Mucosa of descending colon (tissue), 3 donors: ENCODE data around the gene ADAM21. TPM values are rescaled to one million over a fixed set of nuclear protein-coding genes. Genes with fewer than 3 reads are reported as not detected.
"Not testable (repeated sequence)": the region's sequence is repeated elsewhere in the genome, so short reads cannot be mapped to it uniquely, and the experiment has no call there.

Source experiments
- ATAC-seq: fragments of 200-7000 bp; cut with Tn5 transposase; one replicate; pipeline ENCODE4 v1.9.1; 2020; ENCODE audit warnings: mild to moderate bottlenecking, moderate library complexity
- DNase-seq, 3 donors: peaks; one replicate each; pipeline ENCODE4 v3.0.0-alpha.2; 2020
- H3K36me3 ChIP-seq: fragments of 200-600 bp; one replicate; pipeline ENCODE4 v1.8.0; 2021; ENCODE audit warnings: low read depth, mild to moderate bottlenecking
- H3K4me1 ChIP-seq: fragments of 200-600 bp; one replicate; pipeline ENCODE4 v1.8.0; 2021; ENCODE audit warnings: low read depth, mild to moderate bottlenecking
- H3K4me3 ChIP-seq: fragments of 200-600 bp; one replicate; pipeline ENCODE4 v1.8.0; 2021; ENCODE audit warnings: mild to moderate bottlenecking
- H3K9me3 ChIP-seq: fragments of 200-600 bp; one replicate; pipeline ENCODE4 v1.8.0; 2021; ENCODE audit warnings: mild to moderate bottlenecking
- CTCF ChIP-seq: fragments of 200-600 bp; IDR thresholded peaks from one replicate; pipeline ENCODE4 v1.8.0; 2022; ENCODE audit warnings: antibody characterized with exemption, mild to moderate bottlenecking
- intact Hi-C, 2 donors: fragments of 100-400 bp; cut with DNase I in 1 of 2; cut with micrococcal nuclease in 1 of 2; formaldehyde crosslinking; loops; one replicate each; pipeline versions ENCODE4 v1.11.0 to v1.11.1; 2022; cut with DNase I, micrococcal nuclease
- total RNA-seq, 3 donors: library from RNA; stranded (reverse); fragmentation: NEBNext Ultra II Directional in 2 of 3; extraction: Animal tissue kit (Norgen Biotek cat#: 25700) in 2 of 3; gene quantifications; one replicate each; pipeline versions ENCODE4 v1.2.1 to v1.2.4, GENCODE V29; 2021 to 2023
- donor health status: DM: no; HTN: no; CAD: no; lungs with moderate emphysema.
- donor health status: DM: no; HTN: no; CAD: no.
- donor health status: DM: no; HTN: yes; CAD: no.

The ADAM21 gene
- total RNA-seq, 3 donors from 2014 or later, result 0.10 TPM; not detected in 2

GRCh38 chr14:70448633-70449340 lies 3.2 kb upstream of the ADAM21 start:
- intact Hi-C loops, result no loop called here
- Histone ChIP-seq H3K9me3 (peaks cover 9% of the 10 kb centered on the region), H3K4me1 (no peaks in the 10 kb centered on the region), H3K36me3 (no peaks in the 10 kb centered on the region), H3K4me3 (no peak overlapping the region)
- TF ChIP-seq CTCF, result no peak
- DNase-seq (no peak), ATAC-seq (no peak)

- no peak for TF ChIP-seq CTCF
- no peaks in the 10 kb centered on the region for H3K36me3 ChIP-seq
- H3K4me1 ChIP-seq, result no peaks in the 10 kb centered on the region
- H3K9me3 ChIP-seq, result no peaks in the 10 kb centered on the region
- intact Hi-C loops, result no loop called here
- DNase-seq, result no peak
- ATAC-seq, result no peak
- H3K4me3 ChIP-seq, result no peak overlapping the region
Measured at GRCh38 chr14:70454731-70455130, 2.8 kb downstream of the ADAM21 start.

GRCh38 chr14:70468731-70469130 lies 16.8 kb downstream of the ADAM21 start:
- no peaks in the 10 kb centered on the region for H3K9me3 ChIP-seq
- intact Hi-C loops, result no loop called here
- no peaks in the 10 kb centered on the region for H3K4me1 ChIP-seq
- no peak for TF ChIP-seq CTCF
- ATAC-seq, result no peak
- no peak for DNase-seq
- H3K36me3 ChIP-seq, result no peaks in the 10 kb centered on the region
- H3K4me3 ChIP-seq, result no peak overlapping the region

- H3K4me1 ChIP-seq, ATAC-seq, H3K36me3 ChIP-seq, DNase-seq, H3K9me3 ChIP-seq, intact Hi-C loops, H3K4me3 ChIP-seq: not testable (repeated sequence)
Measured at GRCh38 chr14:70470863-70471563, 19.0 kb downstream of the ADAM21 start.

- H3K4me1 ChIP-seq, result no peaks in the 10 kb centered on the region
- ATAC-seq (no peak), DNase-seq (no peak)
- intact Hi-C loops, result no loop called here
- peaks cover 9% of the 10 kb centered on the region for H3K9me3 ChIP-seq
- no peak overlapping the region for H3K4me3 ChIP-seq
- TF ChIP-seq CTCF, result no peak
- no peaks in the 10 kb centered on the region for H3K36me3 ChIP-seq
Measured at GRCh38 chr14:70472253-70473159, 20.5 kb downstream of the ADAM21 start.
